Parathyroid adenoma (tissue), 2 donors: ENCODE results near the gene C10orf53.

Experiments used
- H2AFZ ChIP-seq: fragments of 300-600 bp; sonication (generic); one replicate; pipeline ENCODE4 v1.7.0; 2017; ENCODE audit warnings: antibody characterized with exemption, mild to moderate bottlenecking
- H3K27ac ChIP-seq: fragments of 300-600 bp; sonication (generic); one replicate; pipeline ENCODE4 v1.7.0; 2017
- H3K27me3 ChIP-seq: fragments of 300-600 bp; sonication (generic); one replicate; pipeline ENCODE4 v1.7.0; 2017; ENCODE audit warnings: low read length; ENCODE audit not compliant: control insufficient read depth, insufficient read depth
- H3K36me3 ChIP-seq: fragments of 300-600 bp; sonication (generic); one replicate; pipeline ENCODE4 v1.7.0; 2017; ENCODE audit warnings: low read length; ENCODE audit not compliant: control insufficient read depth, insufficient read depth
- H3K4me1 ChIP-seq: fragments of 300-600 bp; sonication (generic); one replicate; pipeline ENCODE4 v1.7.0; 2017; ENCODE audit warnings: control low read depth
- H3K4me2 ChIP-seq: fragments of 300-600 bp; sonication (generic); one replicate; pipeline ENCODE4 v1.7.0; 2017; ENCODE audit warnings: low read length
- H3K4me3 ChIP-seq: fragments of 300-600 bp; sonication (generic); one replicate; pipeline ENCODE4 v1.7.0; 2017; ENCODE audit warnings: low read depth, low read length
- H3K79me2 ChIP-seq: fragments of 300-600 bp; sonication (generic); one replicate; pipeline ENCODE4 v1.7.0; 2017; ENCODE audit warnings: control low read depth
- H3K9ac ChIP-seq: fragments of 300-600 bp; sonication (generic); one replicate; pipeline ENCODE4 v1.7.0; 2017; ENCODE audit warnings: mild to moderate bottlenecking
- H3K9me3 ChIP-seq: fragments of 300-600 bp; sonication (generic); one replicate; pipeline ENCODE4 v1.7.0; 2017; ENCODE audit warnings: low read length; ENCODE audit not compliant: control insufficient read depth
- CTCF ChIP-seq: fragments of 300-600 bp; sonication (generic); IDR thresholded peaks from one replicate; pipeline ENCODE4 v1.7.0; 2017; ENCODE audit warnings: antibody characterized with exemption, mild to moderate bottlenecking
- donor health status: primary hyperparathyroidism.

C10orf53 gene

GRCh38 chr10:49634069-49634660, 45.3 kb upstream of the C10orf53 start:
- Histone ChIP-seq H3K9me3 (no peaks in the 10 kb centered on the region), H3K4me3 (no peak overlapping the region), H3K9ac (no peak overlapping the region), H3K4me1 (no peaks in the 10 kb centered on the region), H3K79me2 (no peaks in the 10 kb centered on the region), H3K27me3 (no peaks in the 10 kb centered on the region), H3K36me3 (no peaks in the 10 kb centered on the region), H2AFZ (no peak overlapping the region), H3K27ac (no peak overlapping the region), H3K4me2 (no peak overlapping the region)
- TF ChIP-seq CTCF: no peak

GRCh38 chr10:49642311-49642710, 37.1 kb upstream of the C10orf53 start:
- TF ChIP-seq CTCF: no peak
- H3K27me3 ChIP-seq: no peaks in the 10 kb centered on the region
- no peaks in the 10 kb centered on the region for H3K79me2 ChIP-seq
- H2AFZ ChIP-seq: no peak overlapping the region
- H3K9ac ChIP-seq: no peak overlapping the region
- no peaks in the 10 kb centered on the region for H3K36me3 ChIP-seq
- no peaks in the 10 kb centered on the region for H3K4me1 ChIP-seq
- no peak overlapping the region for H3K4me3 ChIP-seq
- no peak overlapping the region for H3K4me2 ChIP-seq
- H3K27ac ChIP-seq: no peak overlapping the region
- no peaks in the 10 kb centered on the region for H3K9me3 ChIP-seq

- Histone ChIP-seq H3K36me3 (no peaks in the 10 kb centered on the region), H3K4me1 (no peaks in the 10 kb centered on the region), H3K4me3 (no peak overlapping the region), H3K79me2 (no peaks in the 10 kb centered on the region), H3K9me3 (no peaks in the 10 kb centered on the region), H3K4me2 (no peak overlapping the region), H3K27ac (no peak overlapping the region), H3K27me3 (no peaks in the 10 kb centered on the region), H3K9ac (no peak overlapping the region), H2AFZ (no peak overlapping the region)
- TF ChIP-seq CTCF: no peak
Observed at GRCh38 chr10:49643241-49644034, 36.0 kb upstream of the C10orf53 start.

- Histone ChIP-seq H3K79me2 (no peaks in the 10 kb centered on the region), H3K9ac (no peak overlapping the region), H3K9me3 (no peaks in the 10 kb centered on the region), H3K4me1 (no peaks in the 10 kb centered on the region), H3K27ac (no peak overlapping the region), H3K4me2 (no peak overlapping the region), H3K36me3 (no peaks in the 10 kb centered on the region), H3K4me3 (no peak overlapping the region), H2AFZ (no peak overlapping the region), H3K27me3 (no peaks in the 10 kb centered on the region)
- no peak for TF ChIP-seq CTCF
Observed at GRCh38 chr10:49644035-49644646, 35.3 kb upstream of the C10orf53 start.
